Activated T-helper 1 cell treated with anti-CD3 and anti-CD28 coated beads, Interleukin-2, amount 50 U/mL, for 16 hours (primary cell): ENCODE data around the gene CCR5AS.
"Not testable (repeated sequence)": the region's sequence is repeated elsewhere in the genome, so short reads cannot be mapped to it uniquely, and the experiment has no call there.

Experiments used
- DNase-seq, 2 donors: peaks; one replicate each; pipeline ENCODE4 v3.0.0-alpha.2; 2020; ENCODE audit warnings: low read depth in 1 of 2, low spot score in 1 of 2

The CCR5AS gene

DNA sequence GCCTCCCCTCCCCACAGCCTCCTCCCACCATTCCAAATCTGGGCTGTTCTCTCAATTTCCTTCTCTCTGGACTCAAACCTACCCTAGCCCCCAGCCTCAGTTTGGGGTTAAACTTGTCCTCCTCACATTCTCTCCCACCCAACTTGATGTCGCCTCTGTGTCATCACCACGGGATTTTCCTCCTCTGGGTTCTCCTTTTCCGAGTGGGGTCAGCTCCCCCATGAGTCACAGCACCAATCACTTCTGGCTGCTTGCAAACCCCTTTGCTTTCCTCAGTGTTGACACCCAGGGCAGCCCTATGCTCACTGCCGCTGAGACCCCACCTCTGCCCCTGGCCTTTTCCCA lies 451 bp downstream of the CCR5AS start:
- DNase-seq = no peak

DNA sequence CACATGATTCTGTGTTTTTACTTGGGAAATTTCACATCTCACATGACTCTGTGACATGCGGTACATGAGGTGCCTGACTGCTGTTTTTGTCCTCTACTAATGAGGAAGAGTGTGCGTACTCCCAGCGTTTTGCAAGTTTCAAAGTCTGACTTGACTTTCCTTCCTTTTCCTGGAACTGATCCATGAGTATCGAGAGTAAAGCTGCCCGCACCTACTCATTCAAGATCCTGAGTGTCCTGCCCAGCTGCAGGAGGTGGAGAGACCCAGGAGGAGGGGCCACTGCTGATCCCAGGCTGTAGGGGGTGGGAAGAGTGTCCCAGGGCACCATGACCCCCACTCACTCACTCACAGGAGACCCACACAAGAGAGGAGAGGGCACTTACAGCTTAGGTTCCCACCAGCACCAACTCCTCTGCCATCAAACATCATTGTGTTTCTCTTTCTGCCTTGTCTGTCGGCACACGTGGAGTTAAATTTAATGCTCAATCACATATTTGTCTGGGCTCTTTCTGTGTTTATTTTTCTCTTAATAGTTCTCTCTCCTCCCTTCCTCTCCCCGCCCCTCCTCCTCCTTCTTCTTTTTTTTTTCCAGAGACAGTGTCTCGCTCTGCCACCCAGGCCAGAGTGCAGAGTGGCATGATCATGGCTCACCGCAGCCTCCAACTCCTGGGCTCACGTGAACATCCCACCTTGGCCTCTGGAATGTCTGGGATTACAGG lies 1.4 kb downstream of the CCR5AS start:
- no peak for DNase-seq

DNA sequence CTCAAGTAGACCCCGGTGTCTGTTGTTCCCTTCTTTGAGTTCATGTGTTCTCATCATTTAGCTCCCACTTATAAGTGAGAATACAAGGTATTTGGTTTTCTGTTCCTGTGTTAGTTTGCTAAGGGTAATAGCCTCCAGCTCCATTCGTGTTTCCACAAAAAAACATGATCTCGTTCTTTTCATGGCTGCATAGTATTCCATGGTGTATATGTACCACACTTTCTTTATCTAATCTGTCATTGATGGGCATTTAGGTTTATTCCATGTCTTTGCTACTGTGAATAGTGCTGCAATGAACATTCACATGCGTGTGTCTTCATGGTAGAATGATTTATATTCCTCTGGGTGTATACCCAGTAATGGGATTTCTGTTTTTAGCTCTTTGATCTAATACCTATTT lies 4.0 kb downstream of the CCR5AS start:
- not testable (repeated sequence) for DNase-seq

DNA sequence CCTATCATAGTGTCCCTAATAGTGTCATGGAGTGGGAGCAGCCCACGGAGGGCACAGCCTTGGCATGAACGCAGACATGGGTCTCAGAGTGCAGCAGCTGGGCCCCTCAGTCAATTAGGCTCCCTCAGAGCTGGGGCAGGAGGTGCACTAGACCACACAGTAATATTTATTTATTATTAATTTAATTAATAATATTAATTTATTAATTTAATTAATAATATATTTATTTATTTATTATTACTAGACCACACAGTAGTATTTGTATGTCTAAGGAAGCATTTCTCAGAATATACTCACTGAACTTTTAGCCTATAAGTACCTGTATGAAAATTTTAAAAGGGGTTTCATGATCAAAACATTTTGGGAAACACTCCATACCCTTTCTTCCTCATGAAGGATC lies 5.3 kb downstream of the CCR5AS start:
- DNase-seq = no peak

DNA sequence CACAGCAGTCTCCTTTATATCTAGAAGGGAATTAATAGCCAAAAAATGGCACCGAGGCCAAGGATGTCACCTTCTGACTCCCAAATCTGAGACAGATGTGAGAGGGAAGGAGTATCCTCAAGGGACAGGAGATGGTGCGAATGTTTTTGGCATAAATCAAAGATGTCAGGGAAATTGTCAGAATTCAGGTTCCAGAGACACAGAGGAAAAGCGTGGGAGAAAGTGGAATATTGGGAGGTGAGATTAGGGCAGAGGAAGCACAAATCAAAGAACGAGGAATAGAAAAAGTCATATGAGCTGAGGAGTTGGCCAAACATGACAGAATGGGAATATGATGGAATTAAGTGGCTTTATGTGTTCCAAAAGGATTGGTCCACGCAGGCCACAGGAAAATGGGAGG lies 6.0 kb downstream of the CCR5AS start:
- no peak for DNase-seq

DNA sequence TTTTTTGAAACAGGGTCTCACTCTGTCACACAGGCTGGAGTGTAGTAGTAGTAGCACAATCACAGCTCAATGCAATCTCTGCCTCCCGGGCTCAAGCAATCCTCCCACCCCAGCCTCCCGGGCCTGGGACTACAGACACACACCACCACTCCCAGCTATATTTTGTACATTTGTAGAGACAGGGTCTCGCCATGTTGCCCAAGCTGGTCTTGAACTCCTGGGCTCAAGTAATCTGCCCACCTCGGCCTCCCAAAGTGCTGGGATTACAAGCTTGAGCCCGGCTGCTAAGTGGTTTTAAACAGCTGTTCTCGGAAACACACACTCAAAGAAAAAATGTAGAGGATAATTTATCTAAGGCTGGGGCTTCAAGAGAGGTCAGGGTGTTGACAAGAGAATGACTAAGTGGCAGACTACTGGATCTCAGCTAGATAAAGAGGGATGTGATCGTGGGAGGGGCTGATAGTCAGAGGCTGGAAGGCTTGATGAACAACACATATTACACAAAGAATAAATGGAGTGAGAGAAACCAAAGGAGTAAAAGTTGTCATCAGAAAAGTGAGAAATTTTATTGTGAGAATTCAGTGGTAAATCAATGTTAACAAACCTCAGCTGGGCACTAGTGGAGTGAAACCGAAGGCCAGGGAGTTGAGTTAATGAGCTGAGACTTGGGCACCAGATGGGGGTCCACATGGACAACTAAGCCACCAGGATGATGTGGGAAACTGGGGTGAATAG lies 6.7 kb downstream of the CCR5AS start:
- DNase-seq = no peak

DNA sequence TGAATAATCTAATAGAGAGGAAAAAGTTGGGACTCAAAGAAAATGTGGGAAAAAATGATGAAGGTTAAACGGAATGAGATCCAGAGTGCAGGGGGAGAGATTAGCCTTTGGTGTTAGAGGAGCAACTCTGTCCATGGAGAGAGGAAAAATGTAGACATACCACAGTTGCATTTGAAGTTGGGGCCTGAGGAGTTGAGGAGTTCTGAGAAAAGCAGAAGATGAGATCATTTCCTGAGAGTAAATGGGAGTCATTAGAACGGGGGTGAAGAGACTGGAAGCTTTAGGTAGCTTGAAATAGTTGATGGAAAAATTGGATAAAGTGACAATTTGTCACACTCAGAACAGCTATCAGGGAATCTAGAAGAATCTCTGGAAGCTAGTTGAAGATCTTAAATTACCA lies 7.3 kb downstream of the CCR5AS start:
- DNase-seq = no peak

DNA sequence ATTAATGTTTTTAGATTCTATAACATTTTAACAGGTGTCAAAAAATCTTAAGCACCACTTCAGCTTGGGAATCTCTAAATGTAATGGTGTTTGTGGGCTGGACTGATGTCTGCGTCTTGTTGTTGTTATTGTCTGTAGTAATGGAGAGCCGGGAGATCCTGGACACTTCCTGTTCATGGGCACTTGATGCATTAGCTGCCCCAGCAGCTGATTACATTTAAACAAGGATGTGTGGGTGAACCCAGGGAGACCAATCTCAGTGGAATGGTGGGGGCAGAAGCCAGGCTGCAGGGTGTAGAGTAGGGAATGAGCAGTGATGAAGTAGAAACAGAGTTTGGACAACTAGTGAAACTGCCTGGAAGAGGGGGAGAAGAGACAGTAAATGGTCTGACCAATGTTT lies 7.8 kb downstream of the CCR5AS start:
- DNase-seq = no peak

DNA sequence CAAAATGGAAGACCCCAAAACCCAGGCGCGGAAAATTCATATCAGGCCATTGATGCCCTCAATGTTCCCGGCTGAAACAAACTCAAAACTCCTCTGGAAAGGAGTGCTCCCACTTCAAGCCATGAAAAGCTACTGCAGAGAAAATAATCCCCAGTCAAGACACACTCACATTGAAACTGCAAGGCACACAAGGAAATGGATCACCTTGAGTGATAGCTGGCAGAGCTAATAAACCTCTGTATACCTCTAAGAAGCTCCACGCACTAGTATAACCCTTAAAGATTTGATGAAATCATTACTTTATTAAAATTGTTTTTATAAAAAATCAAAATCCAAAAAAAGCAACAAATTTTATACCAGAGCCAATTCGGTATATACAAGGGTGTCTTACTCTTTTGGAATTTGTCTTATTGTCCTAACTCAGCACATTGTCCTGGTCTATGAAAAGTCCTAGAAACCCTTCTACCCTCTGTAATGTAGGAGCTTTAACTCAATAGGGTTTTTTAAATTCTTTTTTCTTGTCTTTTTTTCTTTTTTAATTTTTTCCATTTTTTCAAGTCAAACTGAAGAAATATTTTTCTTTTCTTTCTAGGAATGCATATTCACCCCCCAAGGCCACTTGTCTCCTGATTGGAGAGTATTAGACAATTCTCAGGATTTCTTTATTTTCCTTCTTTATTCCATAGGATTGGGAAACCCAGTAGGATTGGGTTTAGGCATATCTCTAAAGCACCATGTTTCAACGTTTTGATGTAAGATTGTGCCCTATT lies 8.5 kb downstream of the CCR5AS start:
- DNase-seq = no peak

DNA sequence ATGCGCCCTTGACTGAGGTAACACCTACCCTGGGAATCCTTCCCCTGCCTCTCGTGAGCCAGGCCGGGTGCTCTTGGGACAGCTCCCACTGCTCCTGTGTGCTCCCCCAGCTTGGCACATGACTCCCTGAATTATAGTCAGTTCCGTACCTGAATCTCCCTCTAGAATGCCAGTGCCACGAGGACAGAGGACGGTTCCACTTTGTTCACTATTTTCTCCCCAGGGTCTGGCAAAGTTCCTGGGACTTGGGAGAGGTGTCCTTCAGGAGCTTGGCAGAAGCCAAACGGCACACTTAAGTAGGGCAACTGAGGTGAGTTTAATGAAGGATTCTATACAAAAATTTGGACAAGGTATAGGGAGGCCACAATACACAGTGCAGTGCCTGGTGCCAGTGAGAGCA lies 9.8 kb downstream of the CCR5AS start:
- DNase-seq = no peak

DNA sequence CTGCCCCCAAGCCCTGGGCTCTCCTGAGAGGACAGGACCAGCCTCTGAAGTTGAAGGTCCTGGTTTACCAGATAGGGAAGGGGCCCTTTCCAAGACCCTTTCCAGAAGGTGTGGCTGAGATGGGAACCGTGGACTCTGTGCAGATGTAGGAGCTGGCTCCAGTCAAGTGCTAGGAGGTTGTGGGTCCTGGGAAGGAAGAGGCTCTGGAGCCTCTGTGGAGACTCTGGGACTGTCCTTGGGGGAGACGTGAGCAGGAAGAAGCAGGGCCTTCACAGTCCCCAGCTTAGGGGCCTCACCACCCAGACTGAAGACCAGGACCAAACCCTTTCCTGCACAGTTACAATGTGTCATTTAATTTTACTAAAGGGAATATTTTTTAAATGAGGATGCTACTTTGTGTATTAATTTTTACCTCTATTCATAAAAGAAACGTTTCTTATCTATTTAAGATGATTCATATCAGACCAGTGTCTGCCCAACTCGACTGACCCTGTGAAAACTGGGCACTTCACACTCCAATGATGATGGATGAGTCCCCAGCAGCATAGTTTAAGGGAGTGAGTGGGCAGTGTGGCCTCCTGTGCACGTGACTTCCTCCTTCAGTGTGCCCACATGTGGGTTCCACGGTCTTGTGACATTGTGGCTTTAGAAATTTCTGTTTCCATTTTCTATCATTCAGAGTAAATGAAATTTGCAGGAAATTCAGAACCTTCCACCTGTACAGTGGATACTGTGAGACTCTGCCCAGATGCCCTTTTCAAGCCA lies 10.9 kb downstream of the CCR5AS start:
- no peak for DNase-seq

DNA sequence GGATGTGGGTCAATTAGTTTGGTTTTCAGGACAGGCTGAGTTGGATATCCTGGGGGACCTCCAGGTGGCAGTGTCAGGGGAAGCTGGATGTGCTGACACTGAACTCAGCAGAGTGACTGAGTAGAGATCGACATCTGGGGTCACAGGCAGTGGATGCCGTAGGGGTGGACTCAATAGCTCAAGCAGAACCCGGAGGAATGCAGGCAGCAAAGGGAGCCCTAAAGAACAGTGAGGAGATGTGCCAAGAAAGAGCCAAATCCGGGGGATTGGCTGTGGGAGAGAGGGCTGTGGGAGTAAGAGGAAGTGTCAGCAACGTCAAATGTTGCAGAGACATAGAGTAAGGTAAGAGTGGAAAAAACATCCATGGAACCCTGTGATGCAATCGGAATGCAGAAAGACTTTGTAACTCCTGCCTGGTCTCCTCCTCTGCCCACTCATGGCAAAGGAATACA lies 11.6 kb downstream of the CCR5AS start:
- DNase-seq = no peak

DNA sequence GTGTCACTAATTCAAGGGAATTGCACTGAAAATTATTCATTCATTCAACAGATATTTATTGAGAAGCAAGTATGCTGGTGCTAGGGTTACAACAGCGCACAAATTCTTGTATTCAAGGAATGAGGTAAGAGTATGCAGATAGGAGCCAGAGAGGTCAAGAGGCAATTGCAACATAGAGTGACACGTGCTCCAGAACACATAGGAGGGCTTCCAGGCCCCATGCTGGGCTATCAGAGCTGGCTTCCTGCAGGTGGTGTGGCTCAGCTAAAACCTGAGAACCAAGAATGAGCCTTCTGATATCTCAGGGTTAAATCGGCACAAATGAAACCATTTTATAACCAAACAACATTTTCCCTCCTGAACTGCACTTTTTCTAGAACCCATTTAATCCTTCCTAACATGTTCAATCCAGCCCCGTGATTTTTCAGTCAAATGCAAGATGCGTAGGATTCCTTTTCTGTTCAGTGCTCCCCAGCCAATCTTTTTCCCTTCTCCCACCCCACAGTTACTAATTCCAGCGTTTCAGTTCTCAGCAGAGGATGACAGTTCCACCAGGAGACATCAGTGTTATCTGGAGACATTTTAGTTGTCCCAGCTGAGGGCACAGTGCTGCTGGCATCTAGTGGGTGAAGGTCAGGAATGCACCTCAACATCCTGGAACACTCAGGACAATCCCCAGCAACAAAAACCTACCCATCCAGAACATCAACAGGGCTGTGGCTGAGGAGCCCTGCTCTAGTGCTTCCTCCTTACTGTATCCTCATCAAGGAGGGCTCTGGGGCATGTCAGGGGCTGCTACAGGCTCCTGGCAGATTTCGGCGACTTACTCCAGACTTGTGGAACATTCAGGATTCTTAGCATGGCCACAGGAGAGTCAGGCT lies 13.1 kb downstream of the CCR5AS start:
- no peak for DNase-seq

DNA sequence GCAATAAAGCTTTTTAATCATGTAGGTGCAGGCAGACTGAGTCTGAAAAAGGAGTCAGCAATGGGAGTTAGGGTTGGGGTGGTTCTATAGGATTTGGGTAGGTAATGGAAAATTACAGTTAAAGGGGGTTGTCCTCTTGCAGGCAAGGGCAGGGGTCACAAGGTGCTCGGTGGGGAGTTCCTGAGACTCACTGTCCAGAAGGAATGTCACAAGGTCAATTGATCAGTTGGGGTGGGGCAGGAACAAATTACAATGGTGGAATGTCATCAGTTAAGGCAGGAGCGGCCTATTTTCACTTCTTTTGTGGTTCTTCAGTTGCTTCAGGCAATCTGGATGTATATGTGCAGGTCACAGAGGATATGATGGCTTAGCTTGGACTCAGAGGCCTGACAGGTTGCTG lies 13.9 kb downstream of the CCR5AS start:
- DNase-seq = no peak

DNA sequence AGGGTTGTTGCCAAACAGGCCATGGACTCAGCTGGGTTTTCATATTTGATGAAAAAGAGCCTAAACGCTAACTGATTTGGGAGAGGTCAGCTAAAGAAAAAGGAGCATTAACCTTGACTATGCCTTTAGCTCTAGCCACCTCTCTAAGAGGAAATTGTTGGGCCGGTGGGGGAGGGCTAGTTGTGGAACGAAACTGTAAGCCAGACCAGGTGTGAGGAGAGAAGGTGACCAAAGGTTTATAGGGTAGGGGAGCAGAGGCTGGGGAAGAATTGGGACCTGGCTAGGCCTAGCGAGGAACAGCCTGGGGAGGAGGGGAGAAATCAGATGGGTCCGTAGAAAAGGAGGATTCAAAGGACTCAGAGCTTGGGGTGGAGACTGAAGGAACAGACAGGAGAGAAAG lies 15.3 kb downstream of the CCR5AS start:
- not testable (repeated sequence) for DNase-seq

DNA sequence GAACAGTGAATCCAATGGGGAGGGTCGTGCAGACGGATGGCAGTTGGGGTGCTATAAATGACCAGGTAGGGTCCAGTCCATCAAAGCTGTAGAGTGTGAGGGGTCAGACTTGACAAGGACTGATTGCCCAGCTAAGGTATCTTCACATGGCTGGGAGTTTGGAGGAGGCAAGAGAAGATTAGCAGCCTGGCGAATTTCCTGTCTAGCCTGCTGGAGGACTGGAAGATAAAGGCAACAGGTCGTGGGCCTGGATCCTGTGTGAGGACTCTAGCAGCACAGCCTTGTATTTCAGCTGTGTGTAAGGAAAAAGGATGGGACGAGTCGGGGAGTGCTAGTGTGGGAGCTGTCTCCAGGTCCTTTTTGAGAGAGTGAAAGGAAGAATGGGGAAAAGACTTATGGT lies 17.6 kb downstream of the CCR5AS start:
- DNase-seq = no peak

DNA sequence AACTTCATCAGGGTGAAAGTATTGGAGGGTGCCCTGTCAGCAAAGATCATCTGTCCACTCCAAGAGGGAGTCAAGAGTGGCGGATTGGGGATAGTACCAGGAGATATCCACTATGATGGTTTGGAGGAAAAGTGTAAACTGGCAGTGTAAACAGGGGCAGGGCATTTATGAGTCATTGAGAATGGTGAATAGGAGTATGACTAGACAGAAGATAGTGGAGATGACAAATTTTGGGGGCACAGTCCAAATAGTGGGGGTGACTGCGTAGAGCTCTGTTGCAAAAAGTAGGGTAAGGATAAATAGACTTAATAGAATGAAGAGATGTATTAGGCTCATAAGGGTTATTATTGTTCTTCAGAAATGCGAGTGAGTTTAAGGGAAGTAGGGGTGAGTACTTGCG lies 18.0 kb downstream of the CCR5AS start:
- not testable (repeated sequence) for DNase-seq

DNA sequence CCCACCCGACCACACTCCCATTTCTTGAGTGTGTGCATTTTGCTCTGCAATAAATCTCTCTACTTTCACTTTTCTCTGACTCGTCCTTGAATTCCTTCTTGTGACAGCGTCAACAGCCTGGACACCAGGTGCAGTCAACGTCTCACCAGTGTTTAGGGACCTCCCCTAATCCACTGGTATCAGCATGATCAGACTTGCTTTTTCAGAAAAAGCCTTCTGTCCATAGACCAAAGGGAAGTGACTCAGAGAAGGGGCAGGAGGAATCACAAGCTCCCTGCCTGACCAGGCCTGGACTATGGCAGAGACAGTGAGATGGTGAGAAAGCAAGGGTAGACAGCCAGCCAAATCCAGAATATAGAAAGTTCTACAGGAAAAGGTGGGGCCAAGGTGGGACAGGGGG lies 20.7 kb downstream of the CCR5AS start:
- no peak for DNase-seq

DNA sequence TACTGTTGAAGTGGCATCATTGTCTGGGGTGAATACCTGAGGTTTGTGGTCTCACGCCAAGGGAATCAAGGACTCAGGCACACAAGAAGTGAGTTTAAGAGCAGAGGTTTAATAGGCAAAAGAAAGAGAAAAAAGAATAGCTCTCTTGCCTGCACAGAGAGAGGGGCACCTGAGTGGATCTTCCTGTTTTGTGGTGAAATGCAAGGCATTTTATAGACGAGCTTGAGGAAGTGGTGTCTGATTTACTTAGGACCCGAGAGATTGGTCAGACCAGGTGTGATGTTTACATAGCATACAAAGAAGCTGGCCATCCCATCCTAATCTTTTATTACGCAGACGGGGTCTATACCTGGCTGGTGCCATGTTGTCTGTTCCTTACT lies 22.9 kb downstream of the CCR5AS start:
- DNase-seq = no peak

DNA sequence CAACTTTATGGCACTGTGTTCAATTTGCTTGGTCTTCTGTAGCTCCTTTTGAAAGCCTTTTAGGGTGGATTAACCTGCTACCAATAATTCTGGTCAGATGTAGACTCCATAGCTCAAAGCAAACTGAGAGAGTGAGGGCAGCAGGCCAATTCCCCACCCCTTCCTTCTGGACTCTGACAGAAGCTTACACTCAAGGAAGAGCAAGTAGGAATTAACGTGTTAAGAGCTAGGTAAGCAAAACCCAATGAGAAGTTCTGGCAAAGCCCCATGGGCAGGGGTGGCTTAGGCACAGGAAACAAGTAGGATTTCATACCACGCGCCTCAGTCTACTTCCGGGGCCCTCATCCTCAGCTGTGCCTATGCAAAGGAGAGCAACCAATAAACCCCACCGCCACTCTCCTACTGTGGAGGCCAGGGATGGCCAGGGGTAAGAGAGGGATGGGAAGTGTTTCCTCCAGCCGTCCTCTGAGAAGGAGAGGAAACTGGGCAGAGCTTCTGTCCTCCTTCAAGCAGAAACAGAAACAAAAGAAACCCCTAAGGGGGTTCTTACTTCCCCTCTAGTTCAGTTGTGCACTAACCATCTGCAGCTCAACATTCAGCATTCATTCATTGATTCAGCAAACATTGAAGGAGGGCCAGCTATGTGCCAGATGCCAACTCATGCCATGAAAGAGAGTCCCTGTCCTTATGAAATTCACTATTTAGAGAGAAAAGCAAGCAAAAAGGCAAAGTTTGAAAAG lies 23.5 kb downstream of the CCR5AS start:
- no peak for DNase-seq
